ENCODE measurements around the gene KRTAP2-4. TPM values are rescaled to one million over a fixed set of nuclear protein-coding genes. Genes with fewer than 3 reads are reported as not detected.
"Not testable (repeated sequence)": the region's sequence is repeated elsewhere in the genome, so short reads cannot be mapped to it uniquely, and the experiment has no call there.

Gene KRTAP2-4
- total RNA-seq, 2 donors from 2014 or later, result not detected

GRCh38 chr17:41076788-41077187, 11.1 kb upstream of the KRTAP2-4 start:
- no peak for DNase-seq
- ATAC-seq, result no peak
- intact Hi-C loops (cut with DNase I), result no loop called here

- ATAC-seq (no peak), DNase-seq (no peak)
- intact Hi-C loops (cut with DNase I), result no loop called here
Observed at GRCh38 chr17:41073676-41074075, 8.0 kb upstream of the KRTAP2-4 start.

GRCh38 chr17:41071606-41072360, 6.1 kb upstream of the KRTAP2-4 start:
- intact Hi-C loops (cut with DNase I), result no loop called here
- ATAC-seq, result no peak
- no peak for DNase-seq

- no peak for DNase-seq
- intact Hi-C loops (cut with DNase I), result no loop called here
- no peak for ATAC-seq
Observed at GRCh38 chr17:41069031-41069430, 3.4 kb upstream of the KRTAP2-4 start.

- intact Hi-C loops (cut with DNase I), result no loop called here
- no peak for DNase-seq
- ATAC-seq, result no peak
Observed at GRCh38 chr17:41067281-41067680, 1.6 kb upstream of the KRTAP2-4 start.

- DNase-seq; intact Hi-C loops (cut with DNase I); ATAC-seq: not testable (repeated sequence)
Observed at GRCh38 chr17:41065016-41065689, 526 bp downstream of the KRTAP2-4 start.

GRCh38 chr17:41064301-41064700, 1.4 kb downstream of the KRTAP2-4 start:
- no peak for ATAC-seq
- intact Hi-C loops (cut with DNase I), result no loop called here
- no peak for DNase-seq

- intact Hi-C loops (cut with DNase I), result no loop called here
- ATAC-seq (no peak), DNase-seq (no peak)
Observed at GRCh38 chr17:41063449-41063848, 2.2 kb downstream of the KRTAP2-4 start.

- DNase-seq, result no peak
Observed at GRCh38 chr17:41061964-41062363, 3.7 kb downstream of the KRTAP2-4 start.

GRCh38 chr17:41060052-41060604, 5.6 kb downstream of the KRTAP2-4 start, which contains the start of gene KRTAP2-3:
KRTAP2-3 (minus strand) TSS chr17:41060114; CDS start chr17:41060050, 64 bp downstream.
- no peak for DNase-seq
- ATAC-seq, result no peak
- intact Hi-C loops (cut with DNase I), result no loop called here

More at GRCh38 chr17:41061964-41062363, 3.7 kb downstream of the KRTAP2-4 start:
- intact Hi-C loops (cut with DNase I), result no loop called here
- no peak for ATAC-seq

- DNase-seq; intact Hi-C loops (cut with DNase I); ATAC-seq: not testable (repeated sequence)
Observed at GRCh38 chr17:41059276-41060051, 6.2 kb downstream of the KRTAP2-4 start.

GRCh38 chr17:41058741-41059140, 6.9 kb downstream of the KRTAP2-4 start:
- no peak for ATAC-seq
- intact Hi-C loops (cut with DNase I), result no loop called here
- no peak for DNase-seq

GRCh38 chr17:41057547-41057946, 8.1 kb downstream of the KRTAP2-4 start:
- DNase-seq, result no peak
- intact Hi-C loops (cut with DNase I), result no loop called here
- no peak for ATAC-seq

- intact Hi-C loops (cut with DNase I); ATAC-seq; DNase-seq: not testable (repeated sequence)
Observed at GRCh38 chr17:41055130-41055529, 10.5 kb downstream of the KRTAP2-4 start, which contains the start of gene KRTAP2-2. KRTAP2-2 (minus strand) TSS chr17:41055230; CDS start chr17:41055211, 19 bp downstream.

- ATAC-seq; intact Hi-C loops (cut with DNase I); DNase-seq: not testable (repeated sequence)
Observed at GRCh38 chr17:41054556-41054955, 11.1 kb downstream of the KRTAP2-4 start.

- DNase-seq (no peak), ATAC-seq (no peak)
- intact Hi-C loops (cut with DNase I), result no loop called here
Observed at GRCh38 chr17:41054025-41054424, 11.7 kb downstream of the KRTAP2-4 start.

GRCh38 chr17:41052566-41052965, 13.1 kb downstream of the KRTAP2-4 start:
- ATAC-seq (no peak), DNase-seq (no peak)
- intact Hi-C loops (cut with DNase I), result no loop called here

- intact Hi-C loops (cut with DNase I), result no loop called here
Observed at GRCh38 chr17:41049110-41049509, 16.6 kb downstream of the KRTAP2-4 start.

GRCh38 chr17:41048441-41048840, 17.2 kb downstream of the KRTAP2-4 start:
- ATAC-seq (no peak), DNase-seq (no peak)
- intact Hi-C loops (cut with DNase I), result no loop called here

More at GRCh38 chr17:41049110-41049509, 16.6 kb downstream of the KRTAP2-4 start:
- ATAC-seq (no peak), DNase-seq (no peak)

Measured in left cardiac atrium (tissue), 4 donors.